Measurements from ENCODE around the gene VCL.
"Not testable (repeated sequence)": the region's sequence is repeated elsewhere in the genome, so short reads cannot be mapped to it uniquely, and the experiment has no call there.

VCL gene

GRCh38 chr10:73997787-73998622, at the start of gene VCL:
Gene VCL, plus strand, starts transcription at chr10:73998116. Its CDS starts 92 bp downstream, at chr10:73998208.
- peak; percentile 84 for DNase-seq (ENCODE audit: low read depth, low spot score)

GRCh38 chr10:73948947-73949633, 48.8 kb upstream of the VCL start:
- DNase-seq (ENCODE audit: low read depth, low spot score): no peak

- no peak for DNase-seq (ENCODE audit: low read depth, low spot score)
Observed at GRCh38 chr10:73950155-73950948, 47.6 kb upstream of the VCL start.

- DNase-seq (ENCODE audit: low read depth, low spot score): no peak
Observed at GRCh38 chr10:73953665-73954064, 44.3 kb upstream of the VCL start.

GRCh38 chr10:73954737-73955136, 43.2 kb upstream of the VCL start:
- DNase-seq (ENCODE audit: low read depth, low spot score): no peak

GRCh38 chr10:73955719-73956118, 42.2 kb upstream of the VCL start:
- DNase-seq (ENCODE audit: low read depth, low spot score): no peak

GRCh38 chr10:73956476-73957359, 41.2 kb upstream of the VCL start:
- no peak for DNase-seq (ENCODE audit: low read depth, low spot score)

- DNase-seq (ENCODE audit: low read depth, low spot score): no peak
Observed at GRCh38 chr10:73959484-73960243, 38.3 kb upstream of the VCL start.

- DNase-seq (ENCODE audit: low read depth, low spot score): no peak
Observed at GRCh38 chr10:73962386-73962785, 35.5 kb upstream of the VCL start.

- DNase-seq (ENCODE audit: low read depth, low spot score): not testable (repeated sequence)
Observed at GRCh38 chr10:73963533-73963932, 34.4 kb upstream of the VCL start.

- DNase-seq (ENCODE audit: low read depth, low spot score): no peak
Observed at GRCh38 chr10:73964743-73965142, 33.2 kb upstream of the VCL start.

GRCh38 chr10:73965267-73965889, 32.5 kb upstream of the VCL start:
- not testable (repeated sequence) for DNase-seq (ENCODE audit: low read depth, low spot score)

GRCh38 chr10:73965890-73966768, 31.8 kb upstream of the VCL start:
- DNase-seq (ENCODE audit: low read depth, low spot score): peak; percentile 99

- peak; percentile 93 for DNase-seq (ENCODE audit: low read depth, low spot score)
Observed at GRCh38 chr10:73967022-73967429, 30.9 kb upstream of the VCL start.

- no peak for DNase-seq (ENCODE audit: low read depth, low spot score)
Observed at GRCh38 chr10:73967544-73967943, 30.4 kb upstream of the VCL start.

- no peak for DNase-seq (ENCODE audit: low read depth, low spot score)
Observed at GRCh38 chr10:73968098-73968521, 29.8 kb upstream of the VCL start.

GRCh38 chr10:73969224-73969841, 28.6 kb upstream of the VCL start:
- no peak for DNase-seq (ENCODE audit: low read depth, low spot score)

- no peak for DNase-seq (ENCODE audit: low read depth, low spot score)
Observed at GRCh38 chr10:73970845-73971244, 27.1 kb upstream of the VCL start.

All from iPS DF 19.7 (cell line).